ENCODE measurements around the gene INPP5F. TPM values are rescaled to one million over a fixed set of nuclear protein-coding genes. Genes with fewer than 3 reads are reported as not detected.

Gene INPP5F
- total and polyA plus RNA-seq, 2 donors (not counting 1 experiment from before 2014, with no cell fraction given): 11.2 to 37.5 TPM

- no peak for TF ChIP-seq CTCF (IDR thresholded peaks at IDR 0.05)
- no peak for TF ChIP-seq EZH2 (IDR thresholded peaks at IDR 0.05; ENCODE audit: borderline replicate concordance, insufficient read depth, low read depth, low read length, poor library complexity, severe bottlenecking)
- H3K9me3 ChIP-seq (ENCODE audit: control extremely low read depth in 1 of 3, control insufficient read depth in 2 of 3, insufficient read depth in 1 of 3, low read length in 2 of 3): no peaks in the 10 kb centered on the region
- 98% methylated on average over 12 of the region's 12 CpGs for WGBS (ENCODE audit: insufficient coverage)
- no peak overlapping the region for H3K27ac ChIP-seq (ENCODE audit: low read length in 2 of 2)
- Mint-ChIP-seq H3K27ac (no peak overlapping the region), H3K9me3 (ENCODE audit: insufficient read depth) (no peaks in the 10 kb centered on the region), H3K27me3 (no peaks in the 10 kb centered on the region), H3K4me1 (peaks cover 35% of the 10 kb centered on the region), H3K4me3 (no peak overlapping the region)
- H3K4me1 ChIP-seq (ENCODE audit: control insufficient read depth in 2 of 2, insufficient read depth in 2 of 2, low read length in 2 of 2): peaks cover 9 to 16% of the 10 kb centered on the region in 2 donors
- ATAC-seq (ENCODE audit: low read depth): no peak
- H3K79me2 ChIP-seq (ENCODE audit: control insufficient read depth, insufficient read depth, low read length): peaks cover 78% of the 10 kb centered on the region
- H3K4me3 ChIP-seq (ENCODE audit: control extremely low read depth in 1 of 5, extremely low read depth in 1 of 5, insufficient read depth in 1 of 5, low read depth in 2 of 5, low read length in 4 of 5): no peak overlapping the region
- intact Hi-C loops (cut with micrococcal nuclease): no loop called here
- DNase-seq: no peak
- H3K4me2 ChIP-seq (replicated peaks; ENCODE audit: low read depth, low read length, poor library complexity, severe bottlenecking): no peak overlapping the region
- no peak overlapping the region for H3K9ac ChIP-seq (ENCODE audit: low read length)
- CTCF ChIA-PET: interaction anchor here (1.2 to 5.6 kb wide), 6 partner anchors 9 to 64 kb away, joined by 3 to 39 read pairs (median 4); no protein-coding TSS in a partner anchor
- H3K36me3 ChIP-seq (replicated peaks in 1 of 2; ENCODE audit: control extremely low read depth in 1 of 2, control insufficient read depth in 1 of 2, extremely low read depth in 1 of 2, insufficient read depth in 2 of 2, low read length in 1 of 2): peaks cover 0 to 5% of the 10 kb centered on the region in 2 experiments
- no peak overlapping the region for H2AFZ ChIP-seq (ENCODE audit: insufficient read depth, low read depth, low read length, poor library complexity, severe bottlenecking)
- H3K27me3 ChIP-seq (replicated peaks in 1 of 4; ENCODE audit: control extremely low read depth in 1 of 4, control insufficient read depth in 3 of 4, insufficient read depth in 4 of 4, low read length in 3 of 4): no peaks in the 10 kb centered on the region
- POLR2A ChIA-PET: no interaction called here
- peaks cover 11% of the 10 kb centered on the region for H4K20me1 ChIP-seq (ENCODE audit: control insufficient read depth, insufficient read depth, low read length, poor library complexity, severe bottlenecking)
Observed at GRCh38 chr10:119747940-119748339, 22.1 kb downstream of the INPP5F start.

- no peaks in the 10 kb centered on the region for H3K27me3 Mint-ChIP-seq
- H3K9ac ChIP-seq (ENCODE audit: low read length): no peak overlapping the region
- H3K27ac Mint-ChIP-seq: no peak overlapping the region
- peaks cover 11% of the 10 kb centered on the region for H4K20me1 ChIP-seq (ENCODE audit: control insufficient read depth, insufficient read depth, low read length, poor library complexity, severe bottlenecking)
- H2AFZ ChIP-seq (ENCODE audit: insufficient read depth, low read depth, low read length, poor library complexity, severe bottlenecking): no peak overlapping the region
- H3K4me1 Mint-ChIP-seq: peaks cover 35% of the 10 kb centered on the region
- no peak overlapping the region for H3K4me2 ChIP-seq (replicated peaks; ENCODE audit: low read depth, low read length, poor library complexity, severe bottlenecking)
- no peak for DNase-seq
- CTCF ChIA-PET: interaction anchor here (1.1 to 5.6 kb wide), 8 partner anchors 10 to 111 kb away, joined by 3 to 64 read pairs (median 8); partner anchors contain the start of gene INPP5F
- H3K79me2 ChIP-seq (ENCODE audit: control insufficient read depth, insufficient read depth, low read length): peaks cover 79% of the 10 kb centered on the region
- no peak for ATAC-seq (ENCODE audit: low read depth)
- WGBS (ENCODE audit: insufficient coverage): 96% methylated on average over 11 of the region's 12 CpGs
- no peaks in the 10 kb centered on the region for H3K27me3 ChIP-seq (replicated peaks in 1 of 4; ENCODE audit: control extremely low read depth in 1 of 4, control insufficient read depth in 3 of 4, insufficient read depth in 4 of 4, low read length in 3 of 4)
- no peak overlapping the region for H3K4me3 Mint-ChIP-seq
- H3K4me1 ChIP-seq (ENCODE audit: control insufficient read depth in 2 of 2, insufficient read depth in 2 of 2, low read length in 2 of 2): peaks cover 9 to 16% of the 10 kb centered on the region in 2 donors
- no peak overlapping the region for H3K27ac ChIP-seq (ENCODE audit: low read length in 2 of 2)
- intact Hi-C loops (cut with micrococcal nuclease): no loop called here
- no peaks in the 10 kb centered on the region for H3K9me3 Mint-ChIP-seq (ENCODE audit: insufficient read depth)
- POLR2A ChIA-PET: interaction anchor here (0.6 kb wide), 1 partner anchor 36 kb away, joined by 4 read pairs; no protein-coding TSS in a partner anchor
- no peak for TF ChIP-seq EZH2 (IDR thresholded peaks at IDR 0.05; ENCODE audit: borderline replicate concordance, insufficient read depth, low read depth, low read length, poor library complexity, severe bottlenecking)
- TF ChIP-seq CTCF (IDR thresholded peaks at IDR 0.05): no peak
- H3K9me3 ChIP-seq (ENCODE audit: control extremely low read depth in 1 of 3, control insufficient read depth in 2 of 3, insufficient read depth in 1 of 3, low read length in 2 of 3): no peaks in the 10 kb centered on the region
- no peak overlapping the region for H3K4me3 ChIP-seq (ENCODE audit: control extremely low read depth in 1 of 5, extremely low read depth in 1 of 5, insufficient read depth in 1 of 5, low read depth in 2 of 5, low read length in 4 of 5)
- peaks cover 0 to 10% of the 10 kb centered on the region in 2 experiments for H3K36me3 ChIP-seq (replicated peaks in 1 of 2; ENCODE audit: control extremely low read depth in 1 of 2, control insufficient read depth in 1 of 2, extremely low read depth in 1 of 2, insufficient read depth in 2 of 2, low read length in 1 of 2)
Observed at GRCh38 chr10:119748871-119749270, 23.0 kb downstream of the INPP5F start.

Measured in B cell (primary cell).